Measurements from ENCODE around the gene COX8C. TPM values are rescaled to one million over a fixed set of nuclear protein-coding genes. Genes with fewer than 3 reads are reported as not detected.

Gene COX8C
- total and polyA plus RNA-seq, 5 donors from 2014 or later = 0.47 TPM; not detected in 4

- H3K4me3 ChIP-seq (ENCODE audit: low read depth, low read length) = no peak overlapping the region
- DNase-seq (no peak), ATAC-seq (ENCODE audit: low read depth in 2 of 2) (no peak)
- peaks cover 15% of the 10 kb centered on the region for H3K4me1 ChIP-seq (ENCODE audit: control insufficient read depth, insufficient read depth, low read length, poor library complexity, severe bottlenecking)
- Mint-ChIP-seq H3K4me1 (peaks cover 40 to 66% (median 52%) of the 10 kb centered on the region in 4 donors), H3K27me3 (no peaks in the 10 kb centered on the region), H3K4me3 (no peak overlapping the region), H3K27ac (peak overlapping the region in 1 of 3 donors; percentile 16), H3K36me3 (peaks cover 16% of the 10 kb centered on the region), H3K9me3 (no peaks in the 10 kb centered on the region)
- no peaks in the 10 kb centered on the region for H3K27me3 ChIP-seq (ENCODE audit: control insufficient read depth, insufficient read depth, low read length)
- H3K27ac ChIP-seq (ENCODE audit: insufficient read depth, low read length, poor library complexity, severe bottlenecking) = no peak overlapping the region
- no peaks in the 10 kb centered on the region for H3K9me3 ChIP-seq (ENCODE audit: control insufficient read depth in 2 of 2, low read length in 2 of 2)
- H3K36me3 ChIP-seq (ENCODE audit: control insufficient read depth, insufficient read depth, low read length) = peaks cover 6% of the 10 kb centered on the region
Measured at GRCh38 chr14:93323600-93324174, 23.3 kb upstream of the COX8C start.

- no peaks in the 10 kb centered on the region for H3K9me3 ChIP-seq (ENCODE audit: control insufficient read depth in 2 of 2, low read length in 2 of 2)
- no peak overlapping the region for H3K27ac ChIP-seq (ENCODE audit: insufficient read depth, low read length, poor library complexity, severe bottlenecking)
- H3K9me3 Mint-ChIP-seq = no peaks in the 10 kb centered on the region
- peaks cover 6% of the 10 kb centered on the region for H3K36me3 ChIP-seq (ENCODE audit: control insufficient read depth, insufficient read depth, low read length)
- peaks cover 16% of the 10 kb centered on the region for H3K36me3 Mint-ChIP-seq
- H3K4me3 Mint-ChIP-seq = peak overlapping the region in 1 of 4 donors; percentile 21
- DNase-seq (no peak), ATAC-seq (ENCODE audit: low read depth in 2 of 2) (no peak)
- no peak overlapping the region for H3K27ac Mint-ChIP-seq
- H3K4me1 Mint-ChIP-seq = peaks cover 39 to 70% (median 55%) of the 10 kb centered on the region in 4 donors
- no peaks in the 10 kb centered on the region for H3K27me3 ChIP-seq (ENCODE audit: control insufficient read depth, insufficient read depth, low read length)
- no peaks in the 10 kb centered on the region for H3K27me3 Mint-ChIP-seq
- no peak overlapping the region for H3K4me3 ChIP-seq (ENCODE audit: low read depth, low read length)
- H3K4me1 ChIP-seq (ENCODE audit: control insufficient read depth, insufficient read depth, low read length, poor library complexity, severe bottlenecking) = peaks cover 12% of the 10 kb centered on the region
Measured at GRCh38 chr14:93326196-93326595, 20.8 kb upstream of the COX8C start.

GRCh38 chr14:93328546-93328945, 18.4 kb upstream of the COX8C start:
- H3K9me3 ChIP-seq (ENCODE audit: control insufficient read depth in 2 of 2, low read length in 2 of 2) = no peaks in the 10 kb centered on the region
- H3K27ac Mint-ChIP-seq = no peak overlapping the region

GRCh38 chr14:93329965-93330608, 16.9 kb upstream of the COX8C start:
- Histone ChIP-seq H3K9me3 (ENCODE audit: control insufficient read depth in 2 of 2, low read length in 2 of 2) (no peaks in the 10 kb centered on the region), H3K4me1 (ENCODE audit: control insufficient read depth, insufficient read depth, low read length, poor library complexity, severe bottlenecking) (peaks cover 32% of the 10 kb centered on the region), H3K4me3 (ENCODE audit: low read depth, low read length) (peak overlapping the region; percentile 16), H3K27ac (ENCODE audit: insufficient read depth, low read length, poor library complexity, severe bottlenecking) (no peak overlapping the region), H3K36me3 (ENCODE audit: control insufficient read depth, insufficient read depth, low read length) (no peaks in the 10 kb centered on the region), H3K27me3 (ENCODE audit: control insufficient read depth, insufficient read depth, low read length) (no peaks in the 10 kb centered on the region)
- ATAC-seq (ENCODE audit: low read depth in 2 of 2) (no peak), DNase-seq (no peak)
- Mint-ChIP-seq H3K4me3 (peak overlapping the region; percentile 0 to 93 (median 33)), H3K4me1 (peaks cover 29 to 73% (median 55%) of the 10 kb centered on the region in 4 donors), H3K36me3 (no peaks in the 10 kb centered on the region), H3K9me3 (no peaks in the 10 kb centered on the region), H3K27ac (peak overlapping the region in 1 of 3 donors; percentile 2), H3K27me3 (no peaks in the 10 kb centered on the region)

More at GRCh38 chr14:93328546-93328945, 18.4 kb upstream of the COX8C start:
- Histone ChIP-seq H3K36me3 (ENCODE audit: control insufficient read depth, insufficient read depth, low read length) (peaks cover 2% of the 10 kb centered on the region), H3K27me3 (ENCODE audit: control insufficient read depth, insufficient read depth, low read length) (no peaks in the 10 kb centered on the region), H3K4me1 (ENCODE audit: control insufficient read depth, insufficient read depth, low read length, poor library complexity, severe bottlenecking) (peaks cover 25% of the 10 kb centered on the region), H3K27ac (ENCODE audit: insufficient read depth, low read length, poor library complexity, severe bottlenecking) (no peak overlapping the region), H3K4me3 (ENCODE audit: low read depth, low read length) (no peak overlapping the region)
- Mint-ChIP-seq H3K27me3 (no peaks in the 10 kb centered on the region), H3K36me3 (peaks cover 8% of the 10 kb centered on the region), H3K4me1 (peaks cover 31 to 73% (median 55%) of the 10 kb centered on the region in 4 donors), H3K9me3 (no peaks in the 10 kb centered on the region), H3K4me3 (peak overlapping the region in 1 of 4 donors; percentile 75)
- DNase-seq = no peak
- ATAC-seq (ENCODE audit: low read depth in 2 of 2) = no peak

GRCh38 chr14:93330609-93331000, 16.4 kb upstream of the COX8C start:
- H3K27ac ChIP-seq (ENCODE audit: insufficient read depth, low read length, poor library complexity, severe bottlenecking) = no peak overlapping the region
- Mint-ChIP-seq H3K9me3 (no peaks in the 10 kb centered on the region), H3K27ac (no peak overlapping the region), H3K4me3 (peak overlapping the region; percentile 93 to 95 (median 94)), H3K27me3 (no peaks in the 10 kb centered on the region), H3K4me1 (peaks cover 29 to 70% (median 55%) of the 10 kb centered on the region in 4 donors), H3K36me3 (no peaks in the 10 kb centered on the region)
- no peak for DNase-seq
- no peaks in the 10 kb centered on the region for H3K36me3 ChIP-seq (ENCODE audit: control insufficient read depth, insufficient read depth, low read length)
- ATAC-seq (ENCODE audit: low read depth in 2 of 2) = no peak
- peak overlapping the region; percentile 54 for H3K4me3 ChIP-seq (ENCODE audit: low read depth, low read length)
- no peaks in the 10 kb centered on the region for H3K9me3 ChIP-seq (ENCODE audit: control insufficient read depth in 2 of 2, low read length in 2 of 2)
- no peaks in the 10 kb centered on the region for H3K27me3 ChIP-seq (ENCODE audit: control insufficient read depth, insufficient read depth, low read length)
- peaks cover 32% of the 10 kb centered on the region for H3K4me1 ChIP-seq (ENCODE audit: control insufficient read depth, insufficient read depth, low read length, poor library complexity, severe bottlenecking)

GRCh38 chr14:93331002-93331727, 15.8 kb upstream of the COX8C start:
- ATAC-seq (ENCODE audit: low read depth in 2 of 2) (no peak), DNase-seq (peak in 1 of 3 donors; percentile 27)
- no peaks in the 10 kb centered on the region for H3K36me3 Mint-ChIP-seq
- H3K27me3 Mint-ChIP-seq = no peaks in the 10 kb centered on the region
- H3K36me3 ChIP-seq (ENCODE audit: control insufficient read depth, insufficient read depth, low read length) = no peaks in the 10 kb centered on the region
- no peak overlapping the region for H3K27ac ChIP-seq (ENCODE audit: insufficient read depth, low read length, poor library complexity, severe bottlenecking)
- H3K4me3 Mint-ChIP-seq = peak overlapping the region; percentile 93 to 95 (median 94)
- no peaks in the 10 kb centered on the region for H3K27me3 ChIP-seq (ENCODE audit: control insufficient read depth, insufficient read depth, low read length)
- no peaks in the 10 kb centered on the region for H3K9me3 Mint-ChIP-seq
- H3K4me1 Mint-ChIP-seq = peaks cover 29 to 70% (median 55%) of the 10 kb centered on the region in 4 donors
- H3K27ac Mint-ChIP-seq = peak overlapping the region; percentile 3 to 94 (median 82)
- no peaks in the 10 kb centered on the region for H3K9me3 ChIP-seq (ENCODE audit: control insufficient read depth in 2 of 2, low read length in 2 of 2)
- H3K4me3 ChIP-seq (ENCODE audit: low read depth, low read length) = peak overlapping the region; percentile 54
- peaks cover 32% of the 10 kb centered on the region for H3K4me1 ChIP-seq (ENCODE audit: control insufficient read depth, insufficient read depth, low read length, poor library complexity, severe bottlenecking)

GRCh38 chr14:93331728-93332396, 15.1 kb upstream of the COX8C start:
- peaks cover 29 to 66% (median 53%) of the 10 kb centered on the region in 4 donors for H3K4me1 Mint-ChIP-seq
- no peaks in the 10 kb centered on the region for H3K27me3 Mint-ChIP-seq
- Histone ChIP-seq H3K27me3 (ENCODE audit: control insufficient read depth, insufficient read depth, low read length) (no peaks in the 10 kb centered on the region), H3K36me3 (ENCODE audit: control insufficient read depth, insufficient read depth, low read length) (no peaks in the 10 kb centered on the region), H3K4me1 (ENCODE audit: control insufficient read depth, insufficient read depth, low read length, poor library complexity, severe bottlenecking) (peaks cover 32% of the 10 kb centered on the region), H3K4me3 (ENCODE audit: low read depth, low read length) (peak overlapping the region; percentile 93), H3K27ac (ENCODE audit: insufficient read depth, low read length, poor library complexity, severe bottlenecking) (peak overlapping the region; percentile 82), H3K9me3 (ENCODE audit: control insufficient read depth in 2 of 2, low read length in 2 of 2) (no peaks in the 10 kb centered on the region)
- H3K4me3 Mint-ChIP-seq = peak overlapping the region; percentile 93 to 95 (median 94)
- ATAC-seq (ENCODE audit: low read depth in 2 of 2) = no peak
- H3K9me3 Mint-ChIP-seq = no peaks in the 10 kb centered on the region
- peak in 1 of 3 donors; percentile 19 for DNase-seq
- H3K27ac Mint-ChIP-seq = peak overlapping the region; percentile 8 to 94 (median 93)
- no peaks in the 10 kb centered on the region for H3K36me3 Mint-ChIP-seq

Data from CD4-positive, CD25-positive, alpha-beta regulatory T cell (primary cell).